Heart right ventricle (tissue), 16 donors: ENCODE measurements around the gene ADAMTS14. TPM values are rescaled to one million over a fixed set of nuclear protein-coding genes. Genes with fewer than 3 reads are reported as not detected.
"Not testable (repeated sequence)": the region's sequence is repeated elsewhere in the genome, so short reads cannot be mapped to it uniquely, and the experiment has no call there.

ENCODE experiments used
- ATAC-seq, 8 donors: fragments of 200-7000 bp; cut with Tn5 transposase; one replicate each; pipeline ENCODE4 v1.9.1; 2020; ENCODE audit warnings: mild to moderate bottlenecking in 8 of 8, moderate library complexity in 8 of 8, moderate number of reproducible peaks in 1 of 8
- DNase-seq, 2 donors: peaks; one replicate each; pipeline ENCODE4 v3.0.0-alpha.2; 2020
- H3K27ac ChIP-seq, 10 donors: fragments of 200-600 bp; sonication (generic) in 2 of 10; one replicate each; pipeline versions ENCODE4 v1.5.0 to v1.8.0; 2020 to 2022; ENCODE audit warnings: mild to moderate bottlenecking in 3 of 10
- H3K27me3 ChIP-seq, 7 donors: fragments of 200-600 bp; one replicate each; pipeline ENCODE4 v1.8.0; 2021 to 2022; ENCODE audit warnings: mild to moderate bottlenecking in 2 of 7
- H3K36me3 ChIP-seq, 9 donors: fragments of 200-600 bp; sonication (generic) in 1 of 9; one replicate each; pipeline versions ENCODE4 v1.5.0 to v1.8.0; 2020 to 2022; ENCODE audit warnings: mild to moderate bottlenecking in 2 of 9
- H3K4me1 ChIP-seq, 9 donors: fragments of 200-600 bp; sonication (generic) in 1 of 9; one replicate each; pipeline versions ENCODE4 v1.5.0 to v1.8.0; 2020 to 2022; ENCODE audit warnings: mild to moderate bottlenecking in 4 of 9
- H3K4me3 ChIP-seq, 10 donors: fragments of 200-600 bp; sonication (generic) in 2 of 10; one replicate each; pipeline versions ENCODE4 v1.5.0 to v1.8.0; 2020 to 2022; ENCODE audit warnings: mild to moderate bottlenecking in 7 of 10, moderate library complexity in 2 of 10
- H3K9me3 ChIP-seq, 11 donors: fragments of 200-600 bp in 10 of 11; sonication (generic) in 2 of 11; one replicate each; pipeline versions ENCODE4 v1.5.0 to v1.8.0; 2013 to 2022; ENCODE audit warnings: mild to moderate bottlenecking in 2 of 11, control low read depth in 1 of 11, moderate library complexity in 1 of 11
- WGBS, 2 donors: extraction: QIAGEN DNeasy Blood & Tissue Kit; methylation state at CpG; one replicate each; pipeline ENCODE4 v1.1.7; 2013; ENCODE audit warnings: inconsistent platforms in 1 of 2; 5-methylcytosine and 5-hydroxymethylcytosine counted together
- intact Hi-C, 10 donors: fragments of 100-400 bp; cut with DNase I; formaldehyde crosslinking; loops; one replicate each; pipeline versions ENCODE4 v1.11.1 to v1.14.2; 2022
- polyA plus RNA-seq, 2 donors: library from polyadenylated mRNA; stranded (reverse); fragments of 200-250 nt; gene quantifications; one replicate each; pipeline ENCODE4 v1.2.3, GENCODE V29; 2013
- total RNA-seq, 10 donors: library from RNA; stranded (reverse); fragmentation: NEBNext Ultra II Directional in 3 of 10; extraction: Animal tissue kit (Norgen Biotek cat#: 25700) in 3 of 10; gene quantifications; one replicate each; pipeline versions ENCODE4 v1.2.1 to v1.2.4, GENCODE V29; 2021 to 2023
- TF ChIP-seq, protein P1 (sequence below), 9 donors: fragments of 200-600 bp; sonication (generic) in 2 of 9; IDR thresholded peaks; one replicate each; pipeline versions ENCODE4 v1.5.0 to v1.8.0; 2021 to 2022; ENCODE audit warnings: antibody characterized with exemption in 9 of 9, mild to moderate bottlenecking in 5 of 9, moderate library complexity in 1 of 9
- donor health status: Arrhythmogenic right ventricular cardiomyopathy.
- donor health status: ischemic (EF 13 %, LVEDD 7.1; RV severe dilation, severe dysfunction).
- donor health status: healthy with polysubstance abuse.
- donor health status: DM: no; HTN: yes; CAD: no.
- donor health status: DM: no; HTN: no; CAD: no.
- donor health status: ischemic (EF 25% LVEDD 6.9; RV normal size, moderate dysfunction).
- donor health status: ischemic (EF 25% LVEDD 5.7; RV mildly dilated, moderate dysfunction).
- donor health status: healthy.
- donor health status: DM: yes; HTN: yes; CAD: no.
- donor health status: Ischemic cardiomyopathy.
- donor health status: ischemic (EF 35%, LVEDD 5.7; RV mildly dilated, moderate dysfunction).
- donor health status: nonischemic (EF 11% LVEDD 7.7; RV severe dilation, severe dysfunction).
- donor health status: DM: yes; HTN: yes; CAD: no.
- donor health status: PGD.
- donor health status: ischemic (EF 29% LVEDD 5.4; RV normal size, mild dysfunction).
- donor health status: nonischemic (EF 23%, LVEDD 6.1; RV moderate dilation, normal function).

Gene ADAMTS14
- total and polyA plus RNA-seq, 12 donors: 0.08 to 1.4 (median 0.57) TPM

DNA sequence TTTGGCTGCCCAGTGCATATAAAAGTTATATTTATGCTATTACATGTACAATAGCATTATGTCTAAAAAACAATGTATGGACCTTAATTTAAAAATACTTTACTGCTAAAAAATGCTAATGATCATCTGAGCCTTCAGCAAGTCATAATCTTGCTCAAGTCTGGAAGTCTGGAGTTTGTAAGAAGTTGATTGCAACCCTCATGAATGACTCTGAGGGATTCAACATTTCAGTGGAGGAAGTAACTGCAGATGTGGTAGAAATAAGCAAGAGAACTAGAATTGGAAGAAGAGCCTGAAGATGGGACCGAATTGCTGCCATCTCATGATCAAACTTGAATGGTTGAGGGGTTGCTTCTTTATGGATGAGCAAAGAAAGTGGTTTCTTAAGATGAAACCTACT lies 13.0 kb upstream of the ADAMTS14 start:
- no peaks in the 10 kb centered on the region for H3K27me3 ChIP-seq
- no peak overlapping the region for H3K27ac ChIP-seq
- TF ChIP-seq, protein P1, sequence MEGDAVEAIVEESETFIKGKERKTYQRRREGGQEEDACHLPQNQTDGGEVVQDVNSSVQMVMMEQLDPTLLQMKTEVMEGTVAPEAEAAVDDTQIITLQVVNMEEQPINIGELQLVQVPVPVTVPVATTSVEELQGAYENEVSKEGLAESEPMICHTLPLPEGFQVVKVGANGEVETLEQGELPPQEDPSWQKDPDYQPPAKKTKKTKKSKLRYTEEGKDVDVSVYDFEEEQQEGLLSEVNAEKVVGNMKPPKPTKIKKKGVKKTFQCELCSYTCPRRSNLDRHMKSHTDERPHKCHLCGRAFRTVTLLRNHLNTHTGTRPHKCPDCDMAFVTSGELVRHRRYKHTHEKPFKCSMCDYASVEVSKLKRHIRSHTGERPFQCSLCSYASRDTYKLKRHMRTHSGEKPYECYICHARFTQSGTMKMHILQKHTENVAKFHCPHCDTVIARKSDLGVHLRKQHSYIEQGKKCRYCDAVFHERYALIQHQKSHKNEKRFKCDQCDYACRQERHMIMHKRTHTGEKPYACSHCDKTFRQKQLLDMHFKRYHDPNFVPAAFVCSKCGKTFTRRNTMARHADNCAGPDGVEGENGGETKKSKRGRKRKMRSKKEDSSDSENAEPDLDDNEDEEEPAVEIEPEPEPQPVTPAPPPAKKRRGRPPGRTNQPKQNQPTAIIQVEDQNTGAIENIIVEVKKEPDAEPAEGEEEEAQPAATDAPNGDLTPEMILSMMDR (IDR thresholded peaks at IDR 0.05): no peak
- no peaks in the 10 kb centered on the region for H3K36me3 ChIP-seq
- intact Hi-C loops: no loop called here
- DNase-seq (no peak), ATAC-seq (no peak)
- 87 to 92% methylated on average over 1 of the region's 1 CpG for WGBS, 2 donors
- peaks cover 0 to 16% (median 4%) of the 10 kb centered on the region in 11 donors for H3K9me3 ChIP-seq
- peaks cover 0 to 34% (median 4%) of the 10 kb centered on the region in 9 donors for H3K4me1 ChIP-seq
- H3K4me3 ChIP-seq: no peak overlapping the region

DNA sequence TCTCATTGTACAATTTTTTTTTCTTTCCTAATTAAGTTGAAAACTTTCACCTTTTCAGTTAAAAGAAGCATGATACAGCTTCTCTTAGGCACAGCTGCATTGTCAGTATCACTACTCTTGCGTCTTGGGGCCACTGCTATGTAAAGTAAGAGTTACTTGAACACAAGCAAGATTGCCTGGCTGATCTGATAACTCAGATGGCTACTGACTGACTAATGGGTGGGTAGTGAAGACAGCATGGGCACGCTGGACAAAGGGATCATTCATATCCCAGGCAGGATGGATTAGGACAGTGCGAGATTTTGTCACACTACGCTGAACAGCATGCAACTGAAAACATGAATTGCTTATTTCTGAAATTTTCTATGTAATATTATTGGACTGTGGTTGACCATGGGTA lies 11.6 kb upstream of the ADAMTS14 start:
- H3K4me1 ChIP-seq: peaks cover 0 to 42% (median 6%) of the 10 kb centered on the region in 9 donors
- WGBS, 2 donors: 92 to 95% methylated on average over 4 of the region's 4 CpGs
- H3K9me3 ChIP-seq: peaks cover 0 to 16% (median 4%) of the 10 kb centered on the region in 11 donors
- DNase-seq (no peak), ATAC-seq (no peak)
- no peaks in the 10 kb centered on the region for H3K36me3 ChIP-seq
- intact Hi-C loops: no loop called here
- no peaks in the 10 kb centered on the region for H3K27me3 ChIP-seq
- TF ChIP-seq, protein P1 (IDR thresholded peaks at IDR 0.05): no peak
- H3K4me3 ChIP-seq: no peak overlapping the region
- no peak overlapping the region for H3K27ac ChIP-seq

DNA sequence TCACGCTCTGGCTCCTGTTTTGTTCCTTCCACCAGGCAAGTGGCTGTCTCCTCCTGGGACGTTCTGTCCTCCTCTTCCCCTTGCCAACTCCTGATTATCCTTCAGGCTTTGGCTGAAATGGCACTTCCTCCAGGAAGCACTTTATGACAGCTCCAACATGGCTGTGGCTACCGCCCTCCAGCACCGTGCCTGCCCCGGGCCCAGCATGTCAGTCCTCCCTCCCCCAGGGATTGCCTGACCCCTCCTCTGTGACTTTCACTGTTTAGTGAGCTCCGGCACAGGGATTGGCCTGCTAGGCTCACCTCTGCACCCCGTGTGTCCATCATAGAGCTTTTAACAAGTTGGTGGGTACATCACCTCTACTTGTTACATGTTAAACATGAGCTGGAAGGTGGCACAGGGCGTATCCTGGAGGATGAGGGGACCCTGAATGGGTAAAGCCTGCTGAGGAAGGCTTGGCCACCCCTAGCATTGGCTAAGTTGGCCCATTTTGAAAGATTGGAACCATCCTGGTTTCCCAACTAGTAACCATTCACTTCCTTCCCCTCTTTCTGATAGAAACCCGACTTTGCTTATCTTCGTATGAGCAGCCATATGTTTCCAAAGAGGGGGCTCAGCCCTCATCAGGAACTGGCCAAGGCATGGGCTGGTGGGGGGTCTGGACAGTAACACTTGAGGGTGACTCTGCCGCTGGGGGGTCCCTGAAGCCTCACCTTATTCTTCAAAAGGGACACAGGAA lies 10.5 kb upstream of the ADAMTS14 start:
- Histone ChIP-seq H3K36me3 (no peaks in the 10 kb centered on the region), H3K9me3 (peaks cover 0 to 16% (median 4%) of the 10 kb centered on the region in 11 donors), H3K27me3 (no peaks in the 10 kb centered on the region), H3K27ac (no peak overlapping the region), H3K4me3 (no peak overlapping the region), H3K4me1 (peaks cover 0 to 33% (median 0%) of the 10 kb centered on the region in 9 donors)
- no peak for DNase-seq
- no peak for ATAC-seq
- TF ChIP-seq, protein P1 (IDR thresholded peaks at IDR 0.05): no peak
- WGBS, 2 donors: 68 to 78% methylated on average over 11 of the region's 11 CpGs
- intact Hi-C loops: no loop called here

DNA sequence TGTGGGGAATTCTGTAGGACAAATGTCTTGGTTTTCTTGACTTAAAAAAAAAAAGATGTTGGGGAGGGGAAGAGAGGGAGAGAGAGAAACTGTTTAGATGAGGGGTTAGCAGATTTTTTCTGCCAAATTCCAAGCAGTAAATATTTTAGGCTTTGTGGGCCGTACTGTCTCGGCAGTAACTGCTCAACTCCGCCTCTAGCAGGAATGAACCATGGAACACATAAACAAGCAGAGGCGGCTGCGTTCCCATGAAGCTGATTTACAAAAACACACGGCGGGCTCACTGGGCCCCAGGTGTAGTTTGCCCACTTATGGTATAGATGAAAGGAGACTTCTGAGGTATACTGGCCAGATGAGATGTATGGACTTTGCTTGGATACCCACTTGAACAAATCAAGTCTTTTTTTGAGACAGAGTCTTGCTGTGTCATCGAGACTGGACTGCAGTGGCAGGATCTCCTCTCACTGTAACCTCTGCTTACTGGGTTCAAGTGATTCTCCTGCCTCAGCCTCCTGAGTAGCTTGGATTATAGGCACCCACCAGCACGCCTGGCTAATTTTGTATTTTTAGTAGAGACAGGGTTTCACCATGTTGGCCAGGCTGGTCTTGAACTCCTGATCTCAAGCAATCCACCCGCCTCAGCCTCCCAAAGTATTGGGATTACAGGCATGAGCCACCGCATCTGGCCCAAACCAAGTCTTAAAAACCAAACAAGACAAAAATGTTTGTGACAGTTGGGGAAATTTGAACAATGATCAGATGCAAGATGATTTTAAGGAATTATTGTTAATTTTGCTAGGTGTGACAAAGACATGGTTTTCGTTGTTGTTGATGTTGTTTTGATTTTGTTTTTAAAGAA lies 9.7 kb upstream of the ADAMTS14 start:
- peak overlapping the region in 1 of 10 donors; percentile 4 for H3K27ac ChIP-seq
- DNase-seq: no peak
- H3K27me3 ChIP-seq: no peaks in the 10 kb centered on the region
- ATAC-seq: no peak
- peaks cover 0 to 27% (median 0%) of the 10 kb centered on the region in 9 donors for H3K4me1 ChIP-seq
- intact Hi-C loops: no loop called here
- H3K4me3 ChIP-seq: no peak overlapping the region
- TF ChIP-seq, protein P1 (IDR thresholded peaks at IDR 0.05): no peak
- peaks cover 0 to 16% (median 4%) of the 10 kb centered on the region in 11 donors for H3K9me3 ChIP-seq
- 69 to 87% methylated on average over 12 of the region's 12 CpGs for WGBS, 2 donors
- no peaks in the 10 kb centered on the region for H3K36me3 ChIP-seq

DNA sequence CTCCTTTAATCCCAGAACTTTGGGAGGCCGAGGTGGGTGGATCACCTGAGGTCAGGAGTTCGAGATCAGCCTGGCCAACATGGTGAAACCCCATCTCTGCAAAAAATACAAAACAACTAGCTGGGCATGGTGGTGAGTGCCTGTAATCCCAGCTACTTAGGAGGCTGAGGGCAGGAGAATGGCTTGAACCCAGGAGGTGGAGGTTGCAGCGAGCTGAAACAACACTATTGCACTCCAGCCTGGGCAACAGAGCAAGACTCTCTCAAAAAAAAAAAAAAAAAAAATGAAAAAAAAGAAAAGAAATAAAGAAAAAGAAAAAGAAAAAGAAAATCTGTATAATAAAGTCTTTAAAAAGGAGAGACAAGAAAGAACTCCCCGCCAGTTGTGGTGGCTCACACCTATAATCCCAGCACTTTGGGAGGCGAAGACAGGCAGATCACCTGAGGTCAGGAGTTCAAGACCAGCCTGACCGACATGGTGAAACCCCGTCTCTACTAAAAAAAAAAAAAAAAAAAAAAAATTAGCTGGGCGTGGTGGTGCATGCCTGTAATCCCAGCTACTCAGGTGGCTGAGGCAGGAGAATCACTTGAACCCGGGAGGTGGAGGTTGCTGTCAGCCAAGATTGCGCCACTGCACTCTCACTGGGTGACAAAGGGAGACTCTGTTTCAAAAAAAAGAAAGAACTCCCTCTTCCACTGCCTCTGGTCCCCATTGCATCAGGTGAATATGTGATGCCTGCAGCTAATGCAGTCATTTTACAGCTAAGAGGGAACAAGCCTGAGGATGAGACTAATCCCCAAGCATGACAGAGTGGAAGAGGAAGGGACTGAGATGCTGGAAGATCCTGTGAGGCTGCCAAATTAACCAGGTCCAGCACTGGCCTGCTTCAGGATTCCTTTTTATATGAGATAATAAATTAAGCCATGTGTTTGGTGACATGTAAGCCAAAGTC lies 8.6 kb upstream of the ADAMTS14 start:
- peak overlapping the region in 1 of 10 donors; percentile 52 for H3K27ac ChIP-seq
- H3K27me3 ChIP-seq, intact Hi-C loops, H3K9me3 ChIP-seq, H3K36me3 ChIP-seq, H3K4me3 ChIP-seq, DNase-seq: not testable (repeated sequence)
- peaks cover 0 to 27% (median 0%) of the 10 kb centered on the region in 9 donors for H3K4me1 ChIP-seq
- ATAC-seq: peak in 1 of 8 donors; percentile 22
- 80 to 82% methylated on average over 8 to 10 of the region's 10 CpGs for WGBS, 2 donors
